Naive thymus-derived CD4-positive, alpha-beta T cell (primary cell): ENCODE data around the gene EVA1A. TPM values are rescaled to one million over a fixed set of nuclear protein-coding genes. Genes with fewer than 3 reads are reported as not detected.

ENCODE experiments used
- ATAC-seq: fragments of 150-1000 bp; cut with Tn5 transposase; 2 replicates; pipeline ENCODE4 v1.10.0; 2021; ENCODE audit warnings: mild to moderate bottlenecking, moderate library complexity
- CTCF ChIA-PET: fragments of 350-600 bp; sonication (Branson Sonifier 250); formaldehyde crosslinking; loops from one replicate; lab custom pipeline; 2021; ENCODE audit warnings: antibody characterized with exemption; lab: Charles Lee
- POLR2A ChIA-PET: fragments of 350-600 bp; sonication (Branson Sonifier 250); formaldehyde crosslinking; loops from one replicate; lab custom pipeline; 2021; ENCODE audit warnings: antibody characterized with exemption, inconsistent platforms; lab: Charles Lee
- DNase-seq, 9 donors: peaks; one replicate each; pipeline versions ENCODE4 v3.0.0 to v3.0.0-alpha.2; 2020 to 2022; ENCODE audit warnings: mixed read lengths in 1 of 9
- H3K27ac ChIP-seq: one replicate; pipeline ENCODE4 v1.7.0; 2013; ENCODE audit warnings: mild to moderate bottlenecking, low read depth, low read length, moderate library complexity
- H3K27me3 ChIP-seq, 2 donors: one replicate each; pipeline ENCODE4 v1.7.0; 2013; ENCODE audit warnings: low read length in 2 of 2, mild to moderate bottlenecking in 2 of 2, moderate library complexity in 2 of 2; ENCODE audit not compliant: control insufficient read depth in 2 of 2, insufficient read depth in 2 of 2
- H3K36me3 ChIP-seq, 3 experiments: 1 replicate in 2 of 3; 2 replicates in 1 of 3; pipeline ENCODE4 v1.7.0; 2013; ENCODE audit warnings: low read length in 3 of 3, mild to moderate bottlenecking in 3 of 3, moderate library complexity in 1 of 3; ENCODE audit not compliant: insufficient read depth in 3 of 3, control insufficient read depth in 2 of 3
- H3K4me1 ChIP-seq, 2 donors: one replicate each; pipeline ENCODE4 v1.7.0; 2013; ENCODE audit warnings: low read length in 2 of 2, mild to moderate bottlenecking in 2 of 2, moderate library complexity in 1 of 2; ENCODE audit not compliant: control insufficient read depth in 2 of 2, insufficient read depth in 2 of 2
- H3K4me3 ChIP-seq: 2 replicates; pipeline ENCODE4 v1.7.0; 2013; ENCODE audit warnings: mild to moderate bottlenecking, low read length
- H3K9me3 ChIP-seq, 3 experiments: 1 replicate in 2 of 3; 2 replicates in 1 of 3; pipeline ENCODE4 v1.7.0; 2013; ENCODE audit warnings: low read length in 3 of 3; ENCODE audit not compliant: control insufficient read depth in 2 of 3
- H3K27ac Mint-ChIP-seq, 9 donors: one replicate each; pipeline ENCODE4 v1.8.0; 2020 to 2022; ENCODE audit warnings: mixed read lengths in 9 of 9, mild to moderate bottlenecking in 8 of 9, moderate library complexity in 5 of 9, inconsistent platforms in 2 of 9
- H3K27me3 Mint-ChIP-seq, 5 donors: one replicate each; pipeline ENCODE4 v1.8.0; 2021 to 2022; ENCODE audit warnings: mixed read lengths in 5 of 5, mild to moderate bottlenecking in 1 of 5
- H3K36me3 Mint-ChIP-seq, 5 donors: one replicate each; pipeline ENCODE4 v1.8.0; 2020 to 2022; ENCODE audit warnings: mixed read lengths in 5 of 5, mild to moderate bottlenecking in 3 of 5, inconsistent platforms in 1 of 5
- H3K4me1 Mint-ChIP-seq, 7 donors: one replicate each; pipeline ENCODE4 v1.8.0; 2020 to 2022; ENCODE audit warnings: mixed read lengths in 7 of 7, mild to moderate bottlenecking in 3 of 7, inconsistent platforms in 1 of 7
- H3K4me3 Mint-ChIP-seq, 10 donors: one replicate each; pipeline ENCODE4 v1.8.0; 2020 to 2022; ENCODE audit warnings: mild to moderate bottlenecking in 10 of 10, mixed read lengths in 10 of 10, moderate library complexity in 6 of 10, inconsistent platforms in 2 of 10
- H3K9me3 Mint-ChIP-seq, 11 donors: one replicate each; pipeline ENCODE4 v1.8.0; 2020 to 2022; ENCODE audit warnings: mixed read lengths in 11 of 11, mild to moderate bottlenecking in 4 of 11, inconsistent platforms in 1 of 11, moderate library complexity in 1 of 11
- intact Hi-C, 2 donors: fragments of 100-400 bp; cut with micrococcal nuclease; formaldehyde crosslinking; loops; one replicate each; pipeline ENCODE4 v1.15.1; 2023
- polyA plus RNA-seq, 2 donors: library from polyadenylated mRNA; unstranded; fragments of 300-500 nt; fragmentation: Illumina TruSeq; gene quantifications; one replicate each; pipeline ENCODE4 v1.2.3, GENCODE V29; 2021
- total RNA-seq, 6 experiments: library from RNA in 5 of 6; stranded (reverse) in 5 of 6; gene quantifications; 1 replicate in 5 of 6; 2 replicates in 1 of 6; pipeline ENCODE4 v1.2.3 and lab custom pipeline; 2021 to 2026

The EVA1A gene
- total and polyA plus RNA-seq, 7 experiments from 2014 or later, result 0.52 to 0.62 (median 0.53) TPM; not detected in 4

DNA sequence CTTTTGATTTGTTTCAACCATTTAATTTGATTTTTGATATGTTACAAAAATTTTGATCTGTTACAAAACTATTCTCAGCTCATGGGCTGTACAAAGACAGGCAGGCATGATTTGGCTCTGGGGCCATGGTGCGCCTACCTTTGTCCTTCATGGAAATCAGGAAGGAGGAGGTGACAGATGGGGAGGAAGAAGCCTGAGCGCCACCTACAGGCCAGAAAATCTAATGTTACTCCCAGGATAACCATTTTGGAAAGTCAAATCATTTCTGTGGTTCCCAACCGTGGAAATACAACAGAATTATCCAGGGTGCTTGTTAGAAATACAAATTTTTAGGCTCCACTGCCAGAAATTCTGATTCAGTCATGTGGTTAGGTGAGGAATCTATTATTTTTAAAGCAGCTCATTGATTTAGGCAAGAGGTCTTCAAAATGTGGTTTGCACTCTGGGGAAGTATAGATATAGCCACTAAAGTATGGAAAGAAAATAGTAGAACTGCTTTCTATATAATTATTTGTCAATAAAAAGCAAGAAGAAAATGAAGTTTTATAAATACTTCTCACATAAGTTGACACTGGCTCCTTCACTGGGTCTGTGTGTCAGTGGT, 93.9 kb downstream of the EVA1A start:
- Mint-ChIP-seq H3K27ac (no peak overlapping the region), H3K4me3 (no peak overlapping the region)
- DNase-seq, result peak in 3 of 9 donors; percentile 1 to 7 (median 4)

DNA sequence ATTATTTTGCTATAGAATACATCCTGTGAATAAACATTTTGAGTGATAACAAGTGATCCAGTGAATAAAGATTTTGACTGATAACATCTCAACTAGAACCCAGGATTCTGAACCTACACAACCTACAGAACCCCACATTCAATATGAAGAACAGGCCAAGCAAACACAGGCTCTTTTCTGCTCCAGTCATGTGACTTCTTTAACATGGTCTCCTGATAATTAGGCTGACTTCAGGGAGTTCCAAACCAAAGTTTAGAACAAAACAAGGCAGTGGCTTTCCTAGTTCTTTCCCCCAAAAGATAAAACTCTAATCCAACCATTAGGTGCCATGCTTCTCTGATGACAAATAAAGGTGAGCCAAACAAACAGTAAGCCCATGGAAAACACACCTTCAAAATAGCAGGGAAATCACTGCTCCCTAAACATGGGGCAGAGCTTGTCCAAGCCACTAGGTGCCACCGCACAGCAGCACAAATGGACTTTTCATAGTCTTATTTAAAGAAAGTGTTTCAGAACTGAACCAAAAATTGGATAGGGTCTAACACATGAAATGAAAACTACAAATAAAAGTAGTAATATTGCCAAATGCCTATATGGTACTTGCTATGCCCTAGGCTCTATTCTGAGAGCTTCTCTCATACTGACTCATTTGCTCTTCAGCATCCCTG, 95.3 kb downstream of the EVA1A start:
- Histone ChIP-seq H3K27me3 (no peaks in the 10 kb centered on the region), H3K4me3 (no peak overlapping the region), H3K27ac (no peak overlapping the region), H3K36me3 (no peaks in the 10 kb centered on the region), H3K9me3 (no peaks in the 10 kb centered on the region), H3K4me1 (no peaks in the 10 kb centered on the region)
- ChIA-PET POLR2A (no interaction called here), CTCF (no interaction called here)
- no peak overlapping the region for H3K4me3 Mint-ChIP-seq
- DNase-seq (no peak), ATAC-seq (no peak)
- no peak overlapping the region for H3K27ac Mint-ChIP-seq
- intact Hi-C loops, result loop anchor here in 1 of 2 donors (2.0 to 5.0 kb wide), 2 partner anchors 143 to 162 kb away; no protein-coding TSS in a partner anchor
- peaks cover 0 to 4% (median 0%) of the 10 kb centered on the region in 11 donors for H3K9me3 Mint-ChIP-seq
- H3K4me1 Mint-ChIP-seq, result no peaks in the 10 kb centered on the region
- H3K27me3 Mint-ChIP-seq, result peaks cover 12 to 45% (median 32%) of the 10 kb centered on the region in 5 donors
- H3K36me3 Mint-ChIP-seq, result no peaks in the 10 kb centered on the region

More for the DNA sequence above, 93.9 kb downstream of the EVA1A start:
- Mint-ChIP-seq H3K9me3 (no peaks in the 10 kb centered on the region), H3K36me3 (no peaks in the 10 kb centered on the region), H3K4me1 (no peaks in the 10 kb centered on the region), H3K27me3 (peaks cover 12 to 37% (median 22%) of the 10 kb centered on the region in 5 donors)
- H3K9me3 ChIP-seq, result no peaks in the 10 kb centered on the region
- POLR2A ChIA-PET, result no interaction called here
- no peak overlapping the region for H3K27ac ChIP-seq
- no peaks in the 10 kb centered on the region for H3K36me3 ChIP-seq
- CTCF ChIA-PET, result no interaction called here
- intact Hi-C loops, result loop anchor here (1.0 to 5.0 kb wide), 2 partner anchors 160 to 548 kb away; no protein-coding TSS in a partner anchor
- no peak for ATAC-seq
- no peaks in the 10 kb centered on the region for H3K27me3 ChIP-seq
- no peaks in the 10 kb centered on the region for H3K4me1 ChIP-seq
- no peak overlapping the region for H3K4me3 ChIP-seq

DNA sequence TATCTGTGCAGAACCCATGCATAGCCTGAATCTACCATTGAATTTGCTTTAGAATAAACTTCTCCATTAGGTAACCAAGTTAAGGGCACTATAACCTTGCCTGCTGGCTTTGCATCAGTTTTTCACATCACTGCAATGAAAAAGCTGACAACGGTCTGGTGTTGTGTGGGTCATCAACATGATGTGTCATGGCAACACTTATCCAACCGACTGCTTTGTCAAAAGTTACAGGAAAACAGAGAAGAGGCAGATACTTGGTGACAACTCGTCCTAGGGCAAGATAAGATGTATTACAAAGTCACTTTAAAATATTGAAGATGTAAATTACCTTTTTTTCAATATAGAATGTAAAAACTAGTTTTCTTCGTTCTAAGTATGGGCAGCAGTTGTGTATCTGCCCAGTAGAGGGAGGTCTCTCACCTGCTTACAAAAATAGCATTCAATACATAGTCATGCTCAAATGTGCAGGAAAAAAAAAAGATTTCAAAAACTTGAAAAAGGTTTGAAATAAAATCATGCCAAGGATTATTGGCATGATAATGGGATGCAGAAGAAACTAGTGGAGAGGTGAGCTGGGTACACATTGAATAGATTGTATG, 96.3 kb downstream of the EVA1A start:
- H3K9me3 Mint-ChIP-seq, result peaks cover 0 to 4% (median 0%) of the 10 kb centered on the region in 11 donors
- Histone ChIP-seq H3K27ac (no peak overlapping the region), H3K4me1 (no peaks in the 10 kb centered on the region), H3K36me3 (no peaks in the 10 kb centered on the region), H3K27me3 (no peaks in the 10 kb centered on the region), H3K9me3 (no peaks in the 10 kb centered on the region), H3K4me3 (no peak overlapping the region)
- H3K4me1 Mint-ChIP-seq, result no peaks in the 10 kb centered on the region
- ChIA-PET CTCF (interaction anchor here (0.6 kb wide), 1 partner anchor 160 kb away, joined by 3 read pairs; no protein-coding TSS in a partner anchor), POLR2A (no interaction called here)
- H3K4me3 Mint-ChIP-seq, result no peak overlapping the region
- DNase-seq (no peak), ATAC-seq (no peak)
- no peaks in the 10 kb centered on the region for H3K36me3 Mint-ChIP-seq
- H3K27me3 Mint-ChIP-seq, result peaks cover 16 to 54% (median 34%) of the 10 kb centered on the region in 5 donors
- H3K27ac Mint-ChIP-seq, result no peak overlapping the region
- intact Hi-C loops, result loop anchor here in 1 of 2 donors (2.0 kb wide), 1 partner anchor 144 kb away; no protein-coding TSS in a partner anchor

DNA sequence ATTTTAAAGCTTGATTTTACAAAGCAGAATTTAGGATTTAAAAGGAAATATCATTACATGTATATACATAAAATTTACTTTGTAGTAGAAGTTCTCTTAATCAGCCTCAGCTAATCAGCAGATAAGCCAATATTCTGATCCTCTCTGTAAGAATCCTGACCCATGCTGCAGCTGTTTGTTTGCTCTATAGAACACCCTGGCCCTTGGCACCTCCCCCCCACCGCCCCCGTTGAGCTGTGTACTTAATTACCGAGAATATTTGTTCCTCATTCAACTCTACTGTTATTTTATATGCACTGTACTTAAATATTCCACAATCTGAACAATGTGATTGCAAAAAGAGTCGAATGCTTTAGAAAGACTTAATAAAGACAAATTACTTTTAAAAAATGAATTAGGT, 98.0 kb downstream of the EVA1A start:
- Histone ChIP-seq H3K36me3 (no peaks in the 10 kb centered on the region), H3K27ac (no peak overlapping the region), H3K4me3 (no peak overlapping the region), H3K9me3 (no peaks in the 10 kb centered on the region), H3K27me3 (no peaks in the 10 kb centered on the region), H3K4me1 (no peaks in the 10 kb centered on the region)
- Mint-ChIP-seq H3K4me3 (no peak overlapping the region), H3K4me1 (no peaks in the 10 kb centered on the region), H3K36me3 (no peaks in the 10 kb centered on the region), H3K9me3 (peaks cover 0 to 4% (median 0%) of the 10 kb centered on the region in 11 donors), H3K27ac (no peak overlapping the region), H3K27me3 (peaks cover 16 to 56% (median 35%) of the 10 kb centered on the region in 5 donors)
- intact Hi-C loops, result no loop called here
- DNase-seq, result no peak
- ATAC-seq, result no peak
- ChIA-PET POLR2A (no interaction called here), CTCF (interaction anchor here (0.7 to 0.8 kb wide), 2 partner anchors 77 to 157 kb away, joined by 4 to 5 read pairs; no protein-coding TSS in a partner anchor)

DNA sequence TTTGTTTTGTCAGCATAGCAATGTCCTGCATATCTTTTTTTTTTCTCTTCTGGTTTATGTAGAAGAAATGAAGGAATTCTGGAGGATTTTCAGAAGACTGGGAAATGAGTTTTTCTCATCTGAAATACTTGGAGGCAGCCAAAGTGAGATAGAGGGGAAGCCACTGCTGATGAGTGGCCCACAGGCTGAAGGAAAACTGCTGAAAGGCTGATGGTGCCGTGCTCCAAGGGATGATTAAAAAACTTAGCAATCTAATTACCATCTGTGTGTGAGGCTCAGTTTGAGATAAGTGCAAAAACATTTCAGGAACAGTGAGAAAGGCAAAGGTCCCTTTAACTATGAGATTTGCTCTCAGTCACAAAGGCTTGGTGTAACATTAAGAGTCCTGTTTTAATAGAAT, 98.5 kb downstream of the EVA1A start:
- peaks cover 0 to 4% (median 0%) of the 10 kb centered on the region in 11 donors for H3K9me3 Mint-ChIP-seq
- POLR2A ChIA-PET, result interaction anchor here (0.8 kb wide), 1 partner anchor 528 kb away, joined by 4 read pairs; no protein-coding TSS in a partner anchor

DNA sequence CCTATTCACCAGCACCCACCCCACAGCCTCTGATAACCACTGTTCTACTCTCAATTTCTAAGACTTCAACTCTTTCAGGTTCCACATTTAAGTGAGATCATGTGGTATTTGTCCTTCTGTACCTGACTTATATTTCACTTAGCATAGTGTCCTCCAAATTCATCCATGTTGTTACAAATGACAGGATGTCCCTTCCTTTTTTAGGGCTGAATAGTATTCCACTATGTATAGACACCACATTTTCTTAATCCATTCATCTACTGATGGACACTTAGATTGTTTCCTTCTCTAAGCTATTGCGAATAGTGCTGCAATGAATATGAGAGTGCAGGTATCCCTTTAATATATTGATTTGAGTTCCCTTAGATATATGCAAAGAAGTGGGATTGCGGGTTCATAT, 100.1 kb downstream of the EVA1A start:
- Histone ChIP-seq H3K27me3 (no peaks in the 10 kb centered on the region), H3K27ac (no peak overlapping the region), H3K4me1 (no peaks in the 10 kb centered on the region), H3K9me3 (no peaks in the 10 kb centered on the region), H3K36me3 (no peaks in the 10 kb centered on the region), H3K4me3 (no peak overlapping the region)
- DNase-seq (no peak), ATAC-seq (no peak)
- Mint-ChIP-seq H3K27me3 (peaks cover 16 to 53% (median 35%) of the 10 kb centered on the region in 5 donors), H3K4me3 (no peak overlapping the region), H3K27ac (no peak overlapping the region), H3K9me3 (peaks cover 0 to 4% (median 0%) of the 10 kb centered on the region in 11 donors), H3K4me1 (no peaks in the 10 kb centered on the region), H3K36me3 (no peaks in the 10 kb centered on the region)
- intact Hi-C loops, result no loop called here
- CTCF ChIA-PET, result no interaction called here
- POLR2A ChIA-PET, result no interaction called here

More for the DNA sequence above, 98.5 kb downstream of the EVA1A start:
- Mint-ChIP-seq H3K4me3 (no peak overlapping the region), H3K4me1 (no peaks in the 10 kb centered on the region), H3K36me3 (no peaks in the 10 kb centered on the region), H3K27me3 (peaks cover 16 to 58% (median 35%) of the 10 kb centered on the region in 5 donors), H3K27ac (no peak overlapping the region)
- Histone ChIP-seq H3K9me3 (no peaks in the 10 kb centered on the region), H3K36me3 (no peaks in the 10 kb centered on the region), H3K4me3 (no peak overlapping the region), H3K27me3 (no peaks in the 10 kb centered on the region), H3K4me1 (no peaks in the 10 kb centered on the region), H3K27ac (no peak overlapping the region)
- intact Hi-C loops, result no loop called here
- ATAC-seq (no peak), DNase-seq (no peak)
- CTCF ChIA-PET, result no interaction called here
